Breast epithelium (tissue), 3 donors: ENCODE data around the gene CSMD2.

Experiments
- CTCF ChIP-seq, 3 donors: fragments of 450-650 bp; IDR thresholded peaks; one replicate each; pipeline ENCODE4 v1.5.1; 2016 to 2017; ENCODE audit warnings: antibody characterized with exemption in 3 of 3, mild to moderate bottlenecking in 3 of 3, moderate library complexity in 3 of 3
- POLR2A ChIP-seq: fragments of 450-650 bp; IDR thresholded peaks from one replicate; pipeline ENCODE4 v1.6.1; 2016; ENCODE audit warnings: antibody characterized with exemption, mild to moderate bottlenecking, moderate library complexity

GRCh38 chr1:34155860-34156259, 9.2 kb downstream of the CSMD2 start:
- TF ChIP-seq CTCF (IDR thresholded peaks at IDR 0.05): no peak
- TF ChIP-seq POLR2A: no peak
